Loucy (cell line): ENCODE measurements around the gene EXOG.

Source experiments
- EZH2phosphoT487 ChIP-seq: fragments of 200-600 bp; IDR thresholded peaks from 2 replicates; pipeline ENCODE4 v1.6.1; 2018; ENCODE audit warnings: antibody characterized with exemption, mild to moderate bottlenecking, moderate library complexity, borderline replicate concordance
- TF ChIP-seq, protein P1 (sequence below): fragments of 200-600 bp; sonication (generic); conservative IDR thresholded peaks from 2 replicates; pipeline ENCODE4 v1.5.1; 2014; ENCODE audit warnings: mild to moderate bottlenecking, antibody characterized with exemption, low read length

GRCh38 chr3:38533285-38533976, 37.3 kb downstream of the EXOG start:
- TF ChIP-seq, protein P1, sequence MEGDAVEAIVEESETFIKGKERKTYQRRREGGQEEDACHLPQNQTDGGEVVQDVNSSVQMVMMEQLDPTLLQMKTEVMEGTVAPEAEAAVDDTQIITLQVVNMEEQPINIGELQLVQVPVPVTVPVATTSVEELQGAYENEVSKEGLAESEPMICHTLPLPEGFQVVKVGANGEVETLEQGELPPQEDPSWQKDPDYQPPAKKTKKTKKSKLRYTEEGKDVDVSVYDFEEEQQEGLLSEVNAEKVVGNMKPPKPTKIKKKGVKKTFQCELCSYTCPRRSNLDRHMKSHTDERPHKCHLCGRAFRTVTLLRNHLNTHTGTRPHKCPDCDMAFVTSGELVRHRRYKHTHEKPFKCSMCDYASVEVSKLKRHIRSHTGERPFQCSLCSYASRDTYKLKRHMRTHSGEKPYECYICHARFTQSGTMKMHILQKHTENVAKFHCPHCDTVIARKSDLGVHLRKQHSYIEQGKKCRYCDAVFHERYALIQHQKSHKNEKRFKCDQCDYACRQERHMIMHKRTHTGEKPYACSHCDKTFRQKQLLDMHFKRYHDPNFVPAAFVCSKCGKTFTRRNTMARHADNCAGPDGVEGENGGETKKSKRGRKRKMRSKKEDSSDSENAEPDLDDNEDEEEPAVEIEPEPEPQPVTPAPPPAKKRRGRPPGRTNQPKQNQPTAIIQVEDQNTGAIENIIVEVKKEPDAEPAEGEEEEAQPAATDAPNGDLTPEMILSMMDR, result no peak
- TF ChIP-seq EZH2phosphoT487, result no peak
